ENCODE measurements around the gene STX19.
"Not testable (repeated sequence)": the region's sequence is repeated elsewhere in the genome, so short reads cannot be mapped to it uniquely, and the experiment has no call there.

The STX19 gene

DNA sequence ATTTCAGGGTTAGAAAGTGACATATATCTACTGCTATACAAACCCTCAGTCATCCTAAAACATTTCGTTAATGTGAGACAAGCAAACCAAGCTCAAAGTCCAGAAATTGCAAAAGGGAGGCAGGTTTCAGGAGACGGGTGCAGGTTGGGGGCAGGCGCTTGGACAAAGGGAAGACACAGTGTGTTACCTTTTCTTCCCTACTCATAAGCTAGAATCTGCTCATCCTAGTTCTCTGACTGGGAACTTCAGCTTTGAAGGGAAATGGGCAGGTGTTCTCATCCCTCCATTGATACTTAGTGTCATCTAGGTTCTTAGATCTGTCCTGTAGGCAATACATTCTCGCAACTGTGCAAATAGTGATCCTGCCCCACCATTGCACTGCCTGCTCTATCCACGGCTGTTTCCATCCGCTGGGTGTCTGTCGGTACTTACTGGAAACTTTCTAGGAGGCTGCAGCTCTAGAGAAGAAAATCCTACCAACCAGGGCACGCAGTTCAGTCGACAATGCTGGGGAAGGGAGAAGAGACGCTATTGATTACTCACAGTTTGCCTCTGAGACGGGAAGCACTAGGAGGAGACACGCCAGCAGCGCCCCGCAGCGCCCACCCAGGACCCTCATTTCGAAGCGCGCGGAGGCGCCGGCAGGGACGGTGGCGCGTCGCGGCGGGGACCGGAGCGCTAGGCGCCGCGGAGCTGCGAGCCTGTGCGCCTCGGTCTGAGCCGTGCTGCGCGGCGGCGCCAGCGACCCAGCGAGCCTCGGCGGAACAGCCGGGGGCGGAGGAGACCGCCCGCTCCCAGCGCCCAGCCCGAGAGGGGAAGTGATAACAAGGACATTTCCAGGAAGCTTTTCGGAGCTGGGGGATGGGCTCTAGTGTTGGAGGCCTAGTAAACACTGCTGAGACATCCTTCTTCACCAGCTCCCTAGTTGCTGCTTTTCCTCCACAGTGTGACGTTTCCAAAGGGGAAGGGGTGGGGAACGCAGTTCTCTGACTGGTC is 55.0 kb downstream of the STX19 start, which contains the start of gene PROS1:
TSS of gene PROS1 (minus strand) at position 766 of the 996 bp plus-strand sequence. CDS start at position 619, 147 bp downstream.
- DNase-seq (ENCODE audit: low read depth) = peak; percentile 24

DNA sequence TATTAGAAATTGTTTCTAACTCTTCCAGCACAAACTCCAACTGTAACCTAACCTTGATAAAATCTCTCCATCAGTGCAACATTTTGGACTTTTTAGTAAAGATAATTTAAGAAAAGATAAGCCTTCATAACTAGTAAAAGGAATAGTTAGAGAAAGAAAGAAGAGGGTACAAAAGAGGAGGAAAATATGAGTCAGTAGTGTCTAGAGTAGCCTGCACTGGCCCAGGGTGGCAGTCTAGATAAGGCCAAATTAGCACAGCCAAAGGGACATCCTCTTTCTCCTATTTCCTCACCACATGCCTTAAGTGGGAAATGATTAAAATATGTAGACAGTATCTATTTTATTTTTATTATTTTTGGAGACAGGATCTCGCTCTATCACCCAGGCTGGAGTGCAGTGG is 58.4 kb downstream of the STX19 start:
- DNase-seq (ENCODE audit: low read depth) = no peak

DNA sequence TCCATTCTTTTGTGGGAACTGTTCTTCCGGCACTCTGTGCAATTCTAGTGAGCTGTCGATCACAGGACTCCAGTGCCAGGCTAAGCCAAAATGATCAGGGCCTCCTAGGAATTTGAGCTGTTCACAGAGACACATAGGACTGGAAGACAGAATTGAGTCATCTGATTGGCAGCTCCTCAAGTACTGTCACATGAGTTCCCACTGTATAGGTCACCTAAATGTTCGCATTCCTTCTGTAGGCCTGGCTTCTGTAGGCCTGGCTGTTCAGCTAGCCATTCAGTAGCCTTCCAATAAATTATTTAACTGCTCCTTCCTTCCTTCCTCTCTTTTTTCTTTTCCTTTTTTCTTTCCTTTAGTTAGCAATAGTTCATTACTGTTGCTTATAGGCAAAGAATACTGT is 59.0 kb downstream of the STX19 start:
- peak; percentile 48 for DNase-seq (ENCODE audit: low read depth)

DNA sequence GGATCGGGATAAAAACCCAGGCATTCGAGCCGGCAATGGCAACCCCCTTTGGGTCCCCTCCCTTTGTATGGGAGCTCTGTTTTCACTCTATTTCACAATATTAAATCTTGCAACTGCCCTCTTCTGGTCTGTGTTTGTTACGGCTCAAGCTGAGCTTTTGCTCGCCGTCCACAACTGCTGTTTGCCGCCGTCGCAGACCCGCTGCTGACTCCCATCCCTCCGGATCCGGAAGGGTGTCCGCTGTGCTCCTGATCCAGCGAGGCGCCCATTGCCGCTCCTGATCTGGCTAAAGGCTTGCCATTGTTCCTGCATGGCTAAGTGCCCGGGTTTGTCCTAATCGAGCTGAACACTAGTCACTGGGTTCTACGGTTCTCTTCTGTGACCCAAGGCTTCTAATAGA is 63.3 kb downstream of the STX19 start:
- DNase-seq (ENCODE audit: low read depth) = not testable (repeated sequence)
